SK-N-SH treated with all-trans-retinoic acid at 6 μM for 48 hours (cell line): ENCODE data around the gene PELI3.

Experiments
- ARNTL ChIP-seq: fragments of 450-650 bp; formaldehyde crosslinking; IDR thresholded peaks from 2 replicates; pipeline ENCODE4 v1.5.0; 2020; ENCODE audit warnings: low read depth, mild to moderate bottlenecking, moderate library complexity, borderline replicate concordance
- SNAI2 ChIP-seq: fragments of 250-450 bp; sonication (Bioruptor Pico); IDR thresholded peaks from 2 replicates; pipeline ENCODE4 v1.5.0; 2020; ENCODE audit warnings: mild to moderate bottlenecking, moderate library complexity
- TCF4 ChIP-seq: fragments of 250-450 bp; sonication (Bioruptor Pico); IDR thresholded peaks from 2 replicates; pipeline ENCODE4 v1.8.0; 2021; ENCODE audit warnings: mild to moderate bottlenecking, moderate library complexity, borderline replicate concordance
- ZNF8 ChIP-seq: fragments of 450-650 bp; formaldehyde crosslinking; IDR thresholded peaks from 2 replicates; pipeline ENCODE4 v1.5.0; 2020; ENCODE audit warnings: mild to moderate bottlenecking, moderate library complexity

GRCh38 chr11:66494458-66494857 lies 27.8 kb downstream of the PELI3 start:
- TF ChIP-seq TCF4 (no peak), ZNF8 (CRISPR knock-in tag) (no peak), SNAI2 (no peak), ARNTL (CRISPR knock-in tag) (no peak)
